Panc1 (cell line): ENCODE measurements around the gene CMTM7. TPM values are rescaled to one million over a fixed set of nuclear protein-coding genes. Genes with fewer than 3 reads are reported as not detected.

Source experiments
- ATAC-seq: fragments of 200-7000 bp; cut with Tn5 transposase; 2 replicates; pipeline ENCODE4 v1.9.1; 2020; ENCODE audit warnings: mild to moderate bottlenecking, moderate library complexity
- BruUV-seq: library from RNA; stranded (reverse); fragments of 400-500 nt; replicated peaks from 2 replicates; lab custom pipeline; 2021; lab: Mats Ljungman, UMichigan
- CTCF ChIA-PET: fragments of 300-600 bp; sonication (Branson Sonifier 250); formaldehyde crosslinking; loops from one replicate; lab custom pipeline; 2022; ENCODE audit warnings: antibody characterized with exemption; lab: Charles Lee
- POLR2A ChIA-PET: fragments of 300-600 bp; sonication (Branson Sonifier 250); formaldehyde crosslinking; loops from one replicate; lab custom pipeline; 2022; ENCODE audit warnings: antibody characterized with exemption; lab: Charles Lee
- DNase-seq: peaks from one replicate; pipeline ENCODE4 v3.0.0-alpha.2; 2010; ENCODE audit warnings: low read depth, low spot score
- H3K27ac ChIP-seq: 2 replicates; pipeline ENCODE4 v1.5.1; 2011; ENCODE audit warnings: mild to moderate bottlenecking, low read length, inconsistent platforms
- H3K27me3 ChIP-seq: fragments of 200-500 bp; sonication (Bioruptor generic); 2 replicates; pipeline ENCODE4 v1.6.0; 2014; ENCODE audit warnings: low read length, inconsistent platforms; ENCODE audit not compliant: control insufficient read depth, insufficient read depth
- H3K36me3 ChIP-seq: fragments of 200-500 bp; sonication (Bioruptor generic); 2 replicates; pipeline ENCODE4 v1.5.1; 2014; ENCODE audit warnings: inconsistent platforms, mild to moderate bottlenecking, low read length, moderate library complexity; ENCODE audit not compliant: control insufficient read depth, insufficient read depth
- H3K4me1 ChIP-seq: 2 replicates; pipeline ENCODE4 v1.5.1; 2011; ENCODE audit warnings: inconsistent platforms, mild to moderate bottlenecking, low read length, moderate library complexity; ENCODE audit not compliant: control insufficient read depth, insufficient read depth
- H3K4me3 ChIP-seq, 2 experiments: 2 replicates each; pipeline ENCODE4 v1.5.1; 2011 to 2012; ENCODE audit warnings: low read depth in 2 of 2, low read length in 2 of 2, mild to moderate bottlenecking in 2 of 2, inconsistent platforms in 1 of 2, moderate library complexity in 1 of 2
- H3K9me3 ChIP-seq: fragments of 200-500 bp; sonication (Bioruptor generic); 2 replicates; pipeline ENCODE4 v1.5.1; 2014; ENCODE audit warnings: low read depth, mild to moderate bottlenecking, inconsistent platforms, low read length, moderate library complexity; ENCODE audit not compliant: control insufficient read depth, insufficient read depth
- CTCF ChIP-seq: fragments of 450-650 bp; IDR thresholded peaks from 2 replicates; pipeline ENCODE4 v1.5.1; 2017; ENCODE audit warnings: mild to moderate bottlenecking
- POLR2AphosphoS5 ChIP-seq: IDR thresholded peaks from 2 replicates; pipeline ENCODE4 v1.6.1; 2012; ENCODE audit warnings: mild to moderate bottlenecking, low read depth, low read length, moderate library complexity
- REST ChIP-seq, 2 experiments: IDR thresholded peaks; 2 replicates each; pipeline ENCODE4 v1.6.1; 2011 to 2012; ENCODE audit warnings: low read depth in 2 of 2, control low read depth in 1 of 2, low read length in 1 of 2, mild to moderate bottlenecking in 1 of 2, moderate library complexity in 1 of 2; ENCODE audit not compliant: insufficient read depth in 1 of 2
- SIN3A ChIP-seq: IDR thresholded peaks from 2 replicates; pipeline ENCODE4 v1.6.1; 2012; ENCODE audit warnings: low read depth, mild to moderate bottlenecking, low read length, moderate library complexity, borderline replicate concordance; ENCODE audit not compliant: insufficient read depth
- TCF7L2 ChIP-seq: IDR thresholded peaks from 2 replicates; pipeline ENCODE4 v1.6.1; 2011; ENCODE audit warnings: mild to moderate bottlenecking, low read depth, low read length, inconsistent platforms
- in situ Hi-C: cut with HindIII; loops from 2 replicates; pipeline ENCODE4 v1.10.0; 2016; ENCODE audit warnings: low sequenced_read_pairs, low pct_unique_long_range_greater_than_20kb
- intact Hi-C: fragments of 100-400 bp; cut with micrococcal nuclease; formaldehyde crosslinking; loops from one replicate; pipeline ENCODE4 v1.10.0; 2022; ENCODE audit not compliant: unreplicated experiment
- total RNA-seq: library from RNA; stranded (reverse); gene quantifications from one replicate; pipeline ENCODE4 v1.2.1, GENCODE V29; 2021; ENCODE audit not compliant: unreplicated experiment

The CMTM7 gene
- total RNA-seq, 1 experiment from 2014 or later, result 43.5 TPM

GRCh38 chr3:32434206-32434605 lies 42.6 kb downstream of the CMTM7 start:
- DNase-seq (no peak), ATAC-seq (no peak)
- ChIA-PET CTCF (no interaction called here), POLR2A (no interaction called here)
- BruUV-seq, result no TSS peak
- Histone ChIP-seq H3K27ac (no peak overlapping the region), H3K4me1 (no peaks in the 10 kb centered on the region), H3K36me3 (no peaks in the 10 kb centered on the region), H3K27me3 (no peaks in the 10 kb centered on the region), H3K9me3 (no peaks in the 10 kb centered on the region), H3K4me3 (no peak overlapping the region)
- intact Hi-C loops, result no loop called here
- TF ChIP-seq CTCF (no peak), REST (IDR thresholded peaks at IDR 0.05; ENCODE audit: insufficient read depth in 1 of 2, low read depth in 2 of 2, low read length in 1 of 2) (no peak), TCF7L2 (no peak), POLR2AphosphoS5 (no peak), SIN3A (no peak)
- in situ Hi-C loops, result no loop called here

- no peak for TF ChIP-seq CTCF
- no peak for TF ChIP-seq SIN3A
- H3K4me3 ChIP-seq, result no peak overlapping the region
- BruUV-seq, result no TSS peak
- no peak for ATAC-seq
- in situ Hi-C loops, result no loop called here
- H3K27me3 ChIP-seq, result no peaks in the 10 kb centered on the region
- POLR2A ChIA-PET, result interaction anchor here (0.6 to 0.7 kb wide), 2 partner anchors 62 to 511 kb away, joined by 4 read pairs; no protein-coding TSS in a partner anchor
- intact Hi-C loops, result no loop called here
- H3K9me3 ChIP-seq, result no peaks in the 10 kb centered on the region
- H3K4me1 ChIP-seq, result no peaks in the 10 kb centered on the region
- CTCF ChIA-PET, result no interaction called here
- DNase-seq, result no peak
- H3K36me3 ChIP-seq, result no peaks in the 10 kb centered on the region
- no peak overlapping the region for H3K27ac ChIP-seq
Measured at GRCh38 chr3:32435911-32436815, 44.5 kb downstream of the CMTM7 start.
